Neutrophil (primary cell): ENCODE measurements around the gene CBARP.
"Not testable (repeated sequence)": the region's sequence is repeated elsewhere in the genome, so short reads cannot be mapped to it uniquely, and the experiment has no call there.

Source experiments
- H3K27ac ChIP-seq: fragments of 200-600 bp; sonication (generic); 2 replicates; pipeline ENCODE4 v1.5.1; 2016; ENCODE audit warnings: mild to moderate bottlenecking, moderate library complexity
- H3K27me3 ChIP-seq: fragments of 200-600 bp; sonication (generic); 2 replicates; pipeline ENCODE4 v1.6.0; 2016; ENCODE audit warnings: mild to moderate bottlenecking
- H3K36me3 ChIP-seq: fragments of 200-600 bp; sonication (generic); 2 replicates; pipeline ENCODE4 v1.5.1; 2017
- H3K4me1 ChIP-seq, 2 experiments: fragments of 200-600 bp in 1 of 2; sonication (generic) in 1 of 2; 1 replicate in 1 of 2; 2 replicates in 1 of 2; pipeline versions ENCODE4 v1.5.1 to v1.6.1; 2013 to 2016; ENCODE audit warnings: low read depth in 1 of 2, low read length in 1 of 2, mild to moderate bottlenecking in 1 of 2, moderate library complexity in 1 of 2; ENCODE audit not compliant: control insufficient read depth in 1 of 2, insufficient read depth in 1 of 2
- H3K4me3 ChIP-seq, 2 experiments: fragments of 200-600 bp in 1 of 2; sonication (generic) in 1 of 2; 1 replicate in 1 of 2; 2 replicates in 1 of 2; pipeline ENCODE4 v1.5.1; 2013 to 2016; ENCODE audit warnings: low read depth in 1 of 2, low read length in 1 of 2, mild to moderate bottlenecking in 1 of 2, moderate library complexity in 1 of 2
- H3K9me3 ChIP-seq: fragments of 200-600 bp; sonication (generic); 2 replicates; pipeline ENCODE4 v1.5.1; 2016
- CTCF ChIP-seq: fragments of 200-600 bp; sonication (generic); IDR thresholded peaks from 2 replicates; pipeline ENCODE4 v1.5.1; 2016; ENCODE audit warnings: antibody characterized with exemption

The CBARP gene

GRCh38 chr19:1210227-1210538 is 27.6 kb downstream of the CBARP start:
- Histone ChIP-seq H3K27ac (no peak overlapping the region), H3K27me3 (no peaks in the 10 kb centered on the region), H3K4me1 (peaks cover 62 to 65% of the 10 kb centered on the region in 2 experiments), H3K4me3 (no peak overlapping the region), H3K36me3 (no peaks in the 10 kb centered on the region), H3K9me3 (no peaks in the 10 kb centered on the region)
- no peak for TF ChIP-seq CTCF

- not testable (repeated sequence) for H3K27ac ChIP-seq, H3K36me3 ChIP-seq, H3K9me3 ChIP-seq, H3K27me3 ChIP-seq
- Histone ChIP-seq H3K4me1 (peaks cover 59 to 62% of the 10 kb centered on the region in 2 experiments), H3K4me3 (peak overlapping the region; percentile 3 to 92)
These were observed 29.0 kb downstream of the CBARP start for GRCh38 chr19:1208830-1209229.

- no peaks in the 10 kb centered on the region for H3K27me3 ChIP-seq
- peak; percentile 23 for TF ChIP-seq CTCF
- H3K4me3 ChIP-seq, result peak overlapping the region; percentile 84 to 92
- H3K4me1 ChIP-seq, result peaks cover 46 to 50% of the 10 kb centered on the region in 2 experiments
- H3K27ac ChIP-seq, result peak overlapping the region; percentile 90
- H3K9me3 ChIP-seq, result no peaks in the 10 kb centered on the region
- no peaks in the 10 kb centered on the region for H3K36me3 ChIP-seq
These were observed 30.8 kb downstream of the CBARP start for GRCh38 chr19:1206864-1207450.

GRCh38 chr19:1206150-1206863 is 31.5 kb downstream of the CBARP start:
- TF ChIP-seq CTCF, result no peak
- Histone ChIP-seq H3K4me1 (peaks cover 39 to 43% of the 10 kb centered on the region in 2 experiments), H3K27me3 (no peaks in the 10 kb centered on the region), H3K4me3 (peak overlapping the region; percentile 84 to 92), H3K9me3 (no peaks in the 10 kb centered on the region), H3K36me3 (no peaks in the 10 kb centered on the region), H3K27ac (peak overlapping the region; percentile 90)

GRCh38 chr19:1205114-1206099 is 32.4 kb downstream of the CBARP start, which contains the start of gene STK11:
STK11 (plus strand) TSS chr19:1205778; CDS start chr19:1206914, 1,136 bp downstream.
- H3K4me3 ChIP-seq, result peak within 1 kb of the TSS; percentile 84 to 92
- no peaks in the 10 kb centered on the region for H3K36me3 ChIP-seq
- H3K27ac ChIP-seq, result peak within 1 kb of the TSS; percentile 90
- H3K9me3 ChIP-seq, result no peaks in the 10 kb centered on the region
- H3K4me1 ChIP-seq, result peaks cover 34 to 36% of the 10 kb centered on the region in 2 experiments
- TF ChIP-seq CTCF, result peak; percentile 39
- no peaks in the 10 kb centered on the region for H3K27me3 ChIP-seq

- not testable (repeated sequence) for H3K27ac ChIP-seq, H3K27me3 ChIP-seq, H3K4me3 ChIP-seq, H3K36me3 ChIP-seq, H3K9me3 ChIP-seq, H3K4me1 ChIP-seq
These were observed 37.2 kb downstream of the CBARP start for GRCh38 chr19:1200614-1201013.
